Measurements from ENCODE around the gene CACNA1I. TPM values are rescaled to one million over a fixed set of nuclear protein-coding genes. Genes with fewer than 3 reads are reported as not detected.

CACNA1I gene
- total and polyA plus RNA-seq, 2 donors (not counting 3 experiments of a cell fraction or from before 2014, with no cell fraction given): not detected

GRCh38 chr22:39658367-39658766 is 87.8 kb downstream of the CACNA1I start:
- no peaks in the 10 kb centered on the region for H4K20me1 ChIP-seq (replicated peaks; ENCODE audit: control insufficient read depth, extremely low read depth, insufficient read depth, low read length)
- no peaks in the 10 kb centered on the region for H3K36me3 ChIP-seq (ENCODE audit: control insufficient read depth in 2 of 2, extremely low read depth in 1 of 2, insufficient read depth in 2 of 2, low read length in 2 of 2)
- H3K27ac ChIP-seq (ENCODE audit: insufficient read depth, low read depth, low read length): no peak overlapping the region
- FAIRE-seq: no peak
- BruUV-seq (replicated peaks): no TSS peak
- intact Hi-C loops (cut with micrococcal nuclease) (no loop called here), dilution Hi-C loops (cut with MboI; ENCODE audit: extremely low pct_ligation_motif_present, low sequenced_read_pairs) (no loop called here)
- H3K4me1 ChIP-seq (ENCODE audit: control insufficient read depth, extremely low read depth, insufficient read depth, low read length): no peaks in the 10 kb centered on the region
- TF ChIP-seq EZH2 (IDR thresholded peaks at IDR 0.05; ENCODE audit: borderline replicate concordance, low read depth, low read length, severe bottlenecking) (no peak), POLR2A (IDR thresholded peaks at IDR 0.05; ENCODE audit: low read depth, low read length) (no peak), GATA2 (IDR thresholded peaks at IDR 0.05; ENCODE audit: insufficient read depth, insufficient read length, low read depth, low read length) (no peak), CTCF (IDR thresholded peaks at IDR 0.05; ENCODE audit: extremely low read depth in 1 of 2, insufficient read depth in 1 of 2, low read depth in 1 of 2, low read length in 2 of 2) (no peak), MYC (IDR thresholded peaks at IDR 0.05; ENCODE audit: low read depth, low read length) (no peak), FOS (IDR thresholded peaks at IDR 0.05; ENCODE audit: borderline replicate concordance, insufficient read depth, low read length) (no peak), MAX (IDR thresholded peaks at IDR 0.05; ENCODE audit: insufficient read depth, insufficient read length) (no peak), POLR2AphosphoS5 (IDR thresholded peaks at IDR 0.05; ENCODE audit: insufficient read depth, low read depth, low read length) (no peak), JUN (IDR thresholded peaks at IDR 0.05; ENCODE audit: borderline replicate concordance, insufficient read depth, insufficient read length, low read depth) (no peak)
- H3K9ac ChIP-seq (replicated peaks; ENCODE audit: extremely low read depth, insufficient read depth, low read length): no peak overlapping the region
- H3K4me3 ChIP-seq (replicated peaks in 1 of 3; ENCODE audit: insufficient read depth in 1 of 3, low read depth in 1 of 3, low read length in 3 of 3): no peak overlapping the region
- H3K9me3 ChIP-seq (replicated peaks; ENCODE audit: control insufficient read depth, insufficient read depth, low read length): no peaks in the 10 kb centered on the region
- no peak for DNase-seq (ENCODE audit: low read depth, low spot score)
- no peaks in the 10 kb centered on the region for H3K79me2 ChIP-seq (ENCODE audit: control insufficient read depth, insufficient read depth, low read length)
- no peaks in the 10 kb centered on the region for H3K9me1 ChIP-seq (replicated peaks; ENCODE audit: control insufficient read depth, extremely low read depth, insufficient read depth, low read length)
- ChIA-PET POLR2A (no interaction called here), CTCF (no interaction called here)
- H3K27me3 ChIP-seq (ENCODE audit: control insufficient read depth in 2 of 2, insufficient read depth in 2 of 2, low read length in 2 of 2): peaks cover 20% of the 10 kb centered on the region in 2 experiments
- no peak overlapping the region for H2AFZ ChIP-seq (ENCODE audit: low read depth, low read length)
- no peak overlapping the region for H3K4me2 ChIP-seq (ENCODE audit: insufficient read depth, low read length)
